WERI-Rb-1 (cell line): ENCODE results near the gene LMOD1.
"Not testable (repeated sequence)": the region's sequence is repeated elsewhere in the genome, so short reads cannot be mapped to it uniquely, and the experiment has no call there.

Experiments
- DNase-seq: peaks from one replicate; pipeline ENCODE4 v3.0.0-alpha.2; 2020
- H3K27ac ChIP-seq: fragments of 250-450 bp; sonication (Bioruptor Pico); 2 replicates; pipeline ENCODE4 v1.5.1; 2020; ENCODE audit warnings: mild to moderate bottlenecking, moderate library complexity
- H3K27me3 ChIP-seq: fragments of 250-450 bp; sonication (Bioruptor Pico); 2 replicates; pipeline ENCODE4 v1.5.1; 2021; ENCODE audit warnings: mild to moderate bottlenecking, low read depth, moderate library complexity; ENCODE audit not compliant: insufficient read depth, severe bottlenecking
- H3K36me3 ChIP-seq: fragments of 250-450 bp; sonication (Bioruptor Pico); 2 replicates; pipeline ENCODE4 v1.5.1; 2020; ENCODE audit warnings: mild to moderate bottlenecking, moderate library complexity
- H3K4me3 ChIP-seq: 2 replicates; pipeline ENCODE4 v1.5.1; 2011; ENCODE audit warnings: low read depth, mild to moderate bottlenecking, control low read depth, low read length
- H3K9me3 ChIP-seq: fragments of 250-450 bp; sonication (Bioruptor Pico); 2 replicates; pipeline ENCODE4 v1.5.1; 2021; ENCODE audit warnings: mild to moderate bottlenecking, moderate library complexity; ENCODE audit not compliant: severe bottlenecking
- CTCF ChIP-seq: IDR thresholded peaks from 2 replicates; pipeline ENCODE4 v1.5.1; 2011; ENCODE audit warnings: low read depth, mild to moderate bottlenecking, control low read depth, inconsistent platforms, low read length

LMOD1 gene

DNA sequence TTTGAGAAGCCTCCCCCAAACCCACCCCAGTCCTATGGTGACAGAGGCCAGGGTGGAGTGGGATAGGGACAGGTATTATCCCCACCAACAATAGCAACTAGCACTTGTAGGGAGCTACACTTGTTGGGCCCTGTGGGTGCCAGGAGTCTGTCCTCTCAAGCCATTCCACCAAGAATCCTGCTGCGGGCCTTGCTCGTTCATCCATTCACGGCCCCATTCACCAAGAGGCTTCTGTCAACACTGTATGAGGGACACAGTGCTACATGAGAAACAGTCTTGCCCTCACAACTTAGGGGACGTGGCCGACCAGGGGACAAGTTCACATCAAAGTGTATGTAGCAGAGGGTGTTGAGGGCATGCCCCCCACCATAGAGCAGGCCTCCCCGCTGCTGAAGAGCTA is 38.7 kb downstream of the LMOD1 start:
- no peaks in the 10 kb centered on the region for H3K9me3 ChIP-seq
- no peak overlapping the region for H3K27ac ChIP-seq
- no peaks in the 10 kb centered on the region for H3K27me3 ChIP-seq
- DNase-seq = no peak
- H3K4me3 ChIP-seq = no peak overlapping the region
- H3K36me3 ChIP-seq = no peaks in the 10 kb centered on the region
- TF ChIP-seq CTCF = no peak

DNA sequence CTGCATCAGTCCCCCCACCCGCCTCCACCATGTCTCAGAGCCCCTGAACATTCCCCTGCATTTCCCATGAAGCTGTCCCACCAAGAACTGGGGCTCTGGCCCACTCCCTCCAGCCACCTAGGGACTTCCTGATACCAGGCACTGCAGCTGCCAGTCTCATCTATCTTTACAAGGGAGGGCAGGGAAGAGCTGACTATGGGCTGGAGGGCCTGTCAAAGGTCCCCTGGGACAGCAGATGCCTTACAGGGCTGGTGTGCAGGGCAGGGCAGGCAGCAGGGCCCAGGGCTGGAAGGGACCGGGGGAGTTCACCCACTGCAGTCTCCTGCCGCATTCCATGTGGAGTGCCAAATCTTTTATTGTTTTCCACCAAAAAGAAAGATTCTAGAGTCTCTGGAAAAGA is 40.0 kb downstream of the LMOD1 start:
- no peak overlapping the region for H3K27ac ChIP-seq
- H3K36me3 ChIP-seq = no peaks in the 10 kb centered on the region
- no peak for TF ChIP-seq CTCF
- no peaks in the 10 kb centered on the region for H3K9me3 ChIP-seq
- peak; percentile 24 for DNase-seq
- no peak overlapping the region for H3K4me3 ChIP-seq
- no peaks in the 10 kb centered on the region for H3K27me3 ChIP-seq

DNA sequence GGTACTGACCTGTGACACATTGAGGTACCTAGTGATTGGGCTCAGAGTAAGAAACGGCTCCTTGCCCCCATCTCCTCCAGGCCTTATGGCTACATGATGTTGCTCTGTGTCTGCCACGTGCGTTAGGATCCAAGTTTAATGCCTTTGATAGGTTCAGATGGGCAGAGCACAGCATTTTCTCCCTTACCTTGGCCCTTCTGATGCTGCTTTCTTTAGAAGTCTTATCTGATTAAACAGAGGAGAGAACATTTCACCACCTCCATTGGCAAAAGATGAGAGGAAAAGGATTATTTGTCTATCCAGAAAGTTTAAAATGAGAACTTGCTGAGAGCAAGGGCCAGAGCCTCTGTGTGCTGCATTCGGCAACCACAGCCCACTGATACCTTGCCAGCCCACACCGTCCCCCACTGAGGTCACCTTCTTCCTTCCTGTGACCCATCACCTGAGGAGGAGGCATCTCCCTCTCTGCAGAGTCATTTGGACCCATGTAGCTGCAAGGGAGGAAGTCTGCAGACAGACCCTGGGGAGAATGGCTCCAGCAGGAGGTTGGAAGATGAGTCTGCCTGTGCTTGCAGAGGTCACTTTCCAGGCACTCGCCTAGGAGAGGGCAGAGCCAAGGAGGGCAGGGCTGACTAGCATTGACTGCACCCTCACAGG is 41.0 kb downstream of the LMOD1 start:
- H3K4me3 ChIP-seq = no peak overlapping the region
- H3K27me3 ChIP-seq = no peaks in the 10 kb centered on the region
- no peak overlapping the region for H3K27ac ChIP-seq
- no peaks in the 10 kb centered on the region for H3K9me3 ChIP-seq
- DNase-seq = no peak
- no peaks in the 10 kb centered on the region for H3K36me3 ChIP-seq
- TF ChIP-seq CTCF = no peak

DNA sequence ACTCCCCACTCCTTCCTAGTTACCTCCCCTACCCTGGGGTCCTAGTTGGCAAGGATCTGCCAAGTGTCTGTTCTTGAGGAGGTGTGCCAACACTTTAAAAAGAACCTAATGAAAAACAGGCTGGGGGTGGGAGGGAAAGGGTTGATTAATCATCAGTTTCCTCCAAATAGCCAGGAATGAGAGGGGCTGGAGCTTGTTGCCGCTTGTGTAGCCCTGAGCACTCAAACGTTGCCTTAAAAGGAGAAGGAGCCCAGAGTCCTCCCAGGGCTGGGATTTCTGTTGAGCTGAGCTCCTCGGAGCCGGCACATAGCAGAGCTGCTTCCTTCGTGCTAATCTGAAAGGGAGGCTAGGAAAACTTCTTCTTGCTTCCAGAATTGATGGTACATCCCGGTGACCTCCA is 41.8 kb downstream of the LMOD1 start:
- DNase-seq = peak; percentile 47
- H3K27me3 ChIP-seq = no peaks in the 10 kb centered on the region
- no peak overlapping the region for H3K4me3 ChIP-seq
- TF ChIP-seq CTCF = no peak
- no peaks in the 10 kb centered on the region; the same call in 1 of the 2 replicates for H3K36me3 ChIP-seq
- H3K9me3 ChIP-seq = no peaks in the 10 kb centered on the region
- H3K27ac ChIP-seq = no peak overlapping the region

- no peaks in the 10 kb centered on the region for H3K27me3 ChIP-seq
- H3K9me3 ChIP-seq = no peaks in the 10 kb centered on the region
- no peak overlapping the region for H3K4me3 ChIP-seq
- H3K36me3 ChIP-seq = peaks cover 1% of the 10 kb centered on the region; the same call in 1 of the 2 replicates
- no peak overlapping the region for H3K27ac ChIP-seq
- no peak for TF ChIP-seq CTCF
- DNase-seq = no peak
Observed at GRCh38 chr1:201903135-201903534, 43.2 kb downstream of the LMOD1 start.

DNA sequence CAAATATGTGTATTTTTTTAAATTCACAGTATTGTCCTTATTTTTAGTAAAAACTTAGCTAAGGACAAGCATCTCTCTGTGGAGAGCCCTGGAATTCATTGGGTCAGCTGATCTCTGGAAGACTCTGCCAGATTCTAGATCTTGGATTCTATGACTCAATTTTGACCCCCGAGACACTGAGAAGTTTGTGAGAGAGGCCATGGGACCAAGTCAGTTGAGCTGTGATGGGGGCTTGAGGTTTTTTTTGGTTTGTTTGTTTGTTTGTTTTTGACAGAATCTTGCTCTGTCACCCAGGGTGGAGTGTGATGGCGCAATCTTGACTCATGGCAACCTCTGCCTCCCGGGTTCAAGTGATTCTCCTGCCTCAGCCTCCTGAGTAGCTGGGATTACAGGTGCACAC is 44.1 kb downstream of the LMOD1 start:
- Histone ChIP-seq H3K27me3 (no peaks in the 10 kb centered on the region), H3K4me3 (no peak overlapping the region), H3K9me3 (no peaks in the 10 kb centered on the region), H3K27ac (no peak overlapping the region), H3K36me3 (peaks cover 5% of the 10 kb centered on the region; the same call in 1 of the 2 replicates)
- DNase-seq = no peak
- no peak for TF ChIP-seq CTCF

- not testable (repeated sequence) for H3K9me3 ChIP-seq, H3K27ac ChIP-seq, H3K27me3 ChIP-seq, DNase-seq, H3K36me3 ChIP-seq, H3K4me3 ChIP-seq
Observed at GRCh38 chr1:201901036-201901435, 45.3 kb downstream of the LMOD1 start.
